Sigmoid colon (tissue), 7 donors: ENCODE results near the gene ATP5F1D. TPM values are rescaled to one million over a fixed set of nuclear protein-coding genes. Genes with fewer than 3 reads are reported as not detected.

Experiments used
- DNase-seq: peaks from one replicate; pipeline ENCODE4 v3.0.0-alpha.2; 2019
- H3K27ac ChIP-seq, 4 donors: fragments of 200-600 bp; sonication (generic); one replicate each; pipeline ENCODE4 v1.5.1; 2016 to 2019; ENCODE audit warnings: mild to moderate bottlenecking in 1 of 4
- H3K27me3 ChIP-seq, 3 donors: fragments of 200-600 bp; sonication (generic); one replicate each; pipeline ENCODE4 v1.5.1; 2019; ENCODE audit warnings: mild to moderate bottlenecking in 1 of 3
- H3K36me3 ChIP-seq, 4 donors: fragments of 200-600 bp; sonication (generic); one replicate each; pipeline ENCODE4 v1.5.1; 2016 to 2019
- H3K4me1 ChIP-seq, 4 donors: fragments of 200-600 bp; sonication (generic); one replicate each; pipeline ENCODE4 v1.5.1; 2017 to 2019
- H3K4me3 ChIP-seq, 4 donors: fragments of 200-600 bp; sonication (generic); one replicate each; pipeline ENCODE4 v1.5.1; 2017 to 2019; ENCODE audit warnings: mild to moderate bottlenecking in 2 of 4, moderate library complexity in 1 of 4
- H3K9me3 ChIP-seq, 4 donors: fragments of 200-600 bp in 3 of 4; sonication (generic) in 3 of 4; one replicate each; pipeline versions ENCODE4 v1.5.1 to v1.6.1; 2013 to 2019
- EP300 ChIP-seq, 4 donors: sonication (generic); formaldehyde crosslinking; IDR thresholded peaks; one replicate each; pipeline ENCODE4 v1.6.1; 2017; ENCODE audit warnings: antibody characterized with exemption in 4 of 4
- POLR2A ChIP-seq, 2 donors: fragments of 450-650 bp; IDR thresholded peaks; one replicate each; pipeline ENCODE4 v1.6.1; 2016; ENCODE audit warnings: antibody characterized with exemption in 2 of 2, mild to moderate bottlenecking in 2 of 2, moderate library complexity in 2 of 2
- POLR2AphosphoS5 ChIP-seq, 4 donors: sonication (generic); formaldehyde crosslinking; IDR thresholded peaks; one replicate each; pipeline ENCODE4 v1.6.1; 2017; ENCODE audit warnings: antibody characterized with exemption in 4 of 4
- WGBS, 2 donors: extraction: QIAGEN DNeasy Blood & Tissue Kit; methylation state at CpG; one replicate each; pipeline ENCODE4 v1.1.7; 2013; 5-methylcytosine and 5-hydroxymethylcytosine counted together
- intact Hi-C: fragments of 100-400 bp; cut with DNase I; formaldehyde crosslinking; loops from one replicate; pipeline ENCODE4 v1.15.1; 2023
- polyA plus RNA-seq, 3 donors: library from polyadenylated mRNA; stranded (reverse); fragments of 200-250 nt; gene quantifications; one replicate each; pipeline ENCODE4 v1.2.3, GENCODE V29; 2013
- total RNA-seq, 4 donors: library from RNA; depleted of rRNA; stranded (reverse); fragments of >200 nt; gene quantifications; one replicate each; pipeline ENCODE4 v1.1.0, GENCODE V29; 2016
- TF ChIP-seq, protein P1 (sequence below), 4 experiments: fragments of 450-650 bp in 3 of 4; fragments of 200-600 bp in 1 of 4; IDR thresholded peaks; one replicate each; pipeline ENCODE4 v1.5.1; 2016 to 2019; ENCODE audit warnings: antibody characterized with exemption in 4 of 4, mild to moderate bottlenecking in 3 of 4, moderate library complexity in 2 of 4
- donor health status: healthy with polysubstance abuse.
- donor health status: Bipolar disorder and iron deficiency.
- donor health status: healthy.

The ATP5F1D gene
- total and polyA plus RNA-seq, 7 donors = 74.7 to 390 (median 112) TPM

DNA sequence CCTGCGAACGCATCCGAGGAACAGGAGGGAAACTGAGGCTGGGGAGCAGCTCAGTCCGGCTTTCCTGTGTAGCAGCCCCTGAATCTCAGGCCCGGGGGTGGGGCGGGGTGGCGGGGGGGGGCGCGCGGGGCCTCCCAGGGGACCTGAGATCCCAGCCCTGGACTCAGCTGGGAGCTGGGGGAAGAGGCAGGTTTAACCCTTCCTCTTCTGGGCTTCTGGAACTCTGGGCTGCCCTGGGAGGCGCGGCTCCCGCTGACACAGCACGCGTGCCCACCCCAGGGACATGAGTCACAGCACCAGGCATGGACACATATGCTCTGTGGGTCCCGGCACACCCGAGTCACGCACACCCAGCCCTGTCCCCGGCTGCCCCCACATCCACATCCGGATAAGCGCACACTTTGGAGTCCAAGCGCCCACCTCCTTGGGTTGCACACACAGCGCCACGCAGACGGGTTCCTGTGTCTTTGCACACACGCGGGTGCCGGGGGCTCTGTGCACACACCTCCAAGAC, 24.1 kb downstream of the ATP5F1D start:
- Histone ChIP-seq H3K27me3 (no peaks in the 10 kb centered on the region), H3K4me3 (peak overlapping the region in 3 of 4 donors; percentile 48 to 63 (median 53)), H3K27ac (peak overlapping the region; percentile 88 to 96 (median 94)), H3K4me1 (peaks cover 0 to 69% (median 66%) of the 10 kb centered on the region in 4 donors), H3K9me3 (no peaks in the 10 kb centered on the region), H3K36me3 (no peaks in the 10 kb centered on the region)
- TF ChIP-seq POLR2AphosphoS5 (IDR thresholded peaks at IDR 0.05) (peak in 2 of 4 donors; percentile 23 to 31), POLR2A (IDR thresholded peaks at IDR 0.05) (no peak), EP300 (IDR thresholded peaks at IDR 0.05) (peak in 1 of 4 donors; percentile 7)
- TF ChIP-seq, protein P1, sequence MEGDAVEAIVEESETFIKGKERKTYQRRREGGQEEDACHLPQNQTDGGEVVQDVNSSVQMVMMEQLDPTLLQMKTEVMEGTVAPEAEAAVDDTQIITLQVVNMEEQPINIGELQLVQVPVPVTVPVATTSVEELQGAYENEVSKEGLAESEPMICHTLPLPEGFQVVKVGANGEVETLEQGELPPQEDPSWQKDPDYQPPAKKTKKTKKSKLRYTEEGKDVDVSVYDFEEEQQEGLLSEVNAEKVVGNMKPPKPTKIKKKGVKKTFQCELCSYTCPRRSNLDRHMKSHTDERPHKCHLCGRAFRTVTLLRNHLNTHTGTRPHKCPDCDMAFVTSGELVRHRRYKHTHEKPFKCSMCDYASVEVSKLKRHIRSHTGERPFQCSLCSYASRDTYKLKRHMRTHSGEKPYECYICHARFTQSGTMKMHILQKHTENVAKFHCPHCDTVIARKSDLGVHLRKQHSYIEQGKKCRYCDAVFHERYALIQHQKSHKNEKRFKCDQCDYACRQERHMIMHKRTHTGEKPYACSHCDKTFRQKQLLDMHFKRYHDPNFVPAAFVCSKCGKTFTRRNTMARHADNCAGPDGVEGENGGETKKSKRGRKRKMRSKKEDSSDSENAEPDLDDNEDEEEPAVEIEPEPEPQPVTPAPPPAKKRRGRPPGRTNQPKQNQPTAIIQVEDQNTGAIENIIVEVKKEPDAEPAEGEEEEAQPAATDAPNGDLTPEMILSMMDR (IDR thresholded peaks at IDR 0.05) = no peak
- DNase-seq = peak; percentile 92
- intact Hi-C loops = loop anchor here (1.0 to 10.0 kb wide), 2 partner anchors 16 to 691 kb away; partner anchors contain the start of gene BSG
- 13 to 25% methylated on average over 28 of the region's 28 CpGs for WGBS, 2 donors

- peak overlapping the region; percentile 88 to 96 (median 94) for H3K27ac ChIP-seq
- peak overlapping the region; percentile 28 to 63 (median 50) for H3K4me3 ChIP-seq
- H3K9me3 ChIP-seq = no peaks in the 10 kb centered on the region
- H3K36me3 ChIP-seq = peaks cover 3 to 6% (median 6%) of the 10 kb centered on the region in 4 donors
- H3K4me1 ChIP-seq = peaks cover 0 to 73% (median 69%) of the 10 kb centered on the region in 4 donors
- TF ChIP-seq POLR2AphosphoS5 (IDR thresholded peaks at IDR 0.05) (peak in 2 of 4 donors; percentile 30 to 74), POLR2A (IDR thresholded peaks at IDR 0.05) (no peak)
- 1 to 2% methylated on average over 84 of the region's 84 CpGs for WGBS, 2 donors
- H3K27me3 ChIP-seq = no peaks in the 10 kb centered on the region
- intact Hi-C loops = loop anchor here (1.0 to 10.0 kb wide), 2 partner anchors 17 to 692 kb away; partner anchors contain the start of gene BSG
- peak; percentile 94 for DNase-seq
These were observed 24.8 kb downstream of the ATP5F1D start for GRCh38 chr19:1266129-1266915.

DNA sequence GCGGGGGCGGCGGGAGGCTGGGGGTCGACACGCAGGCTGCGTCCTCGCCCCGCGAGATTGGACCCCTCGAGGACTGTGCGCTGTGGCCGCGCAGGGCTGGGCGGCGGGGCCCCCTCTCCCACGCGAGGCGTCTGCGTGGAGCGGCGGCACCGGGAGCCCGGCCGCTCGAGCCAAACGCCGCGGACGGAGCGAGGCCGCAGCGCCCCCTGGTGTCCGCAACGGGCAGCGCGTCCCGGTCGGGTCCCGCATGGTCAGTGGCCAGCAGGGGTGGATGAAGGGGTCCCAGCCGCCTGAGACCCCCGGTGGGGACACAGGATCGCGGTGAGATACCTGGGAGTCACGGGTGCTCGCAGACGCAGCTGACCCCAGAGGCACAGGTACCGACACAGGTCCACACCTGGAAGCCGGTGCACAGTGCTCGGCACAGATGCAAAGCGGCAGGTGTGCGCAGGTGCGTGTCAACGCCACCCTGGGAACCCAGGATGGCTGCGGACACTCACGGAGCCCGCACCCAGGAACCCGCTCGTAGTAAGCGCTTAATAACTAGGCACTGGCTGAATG, 25.4 kb downstream of the ATP5F1D start:
- TF ChIP-seq, protein P1 (IDR thresholded peaks at IDR 0.05) = peak; percentile 93 to 98 (median 95)
- TF ChIP-seq POLR2A (IDR thresholded peaks at IDR 0.05) (no peak), POLR2AphosphoS5 (IDR thresholded peaks at IDR 0.05) (peak in 2 of 4 donors; percentile 28 to 38)
- no peaks in the 10 kb centered on the region for H3K9me3 ChIP-seq
- peak; percentile 88 for DNase-seq
- peaks cover 0 to 73% (median 69%) of the 10 kb centered on the region in 4 donors for H3K4me1 ChIP-seq
- peaks cover 10 to 13% (median 12%) of the 10 kb centered on the region in 4 donors for H3K36me3 ChIP-seq
- intact Hi-C loops = loop anchor here (1.0 to 10.0 kb wide), 3 partner anchors 18 to 692 kb away; partner anchors contain the start of gene BSG
- no peaks in the 10 kb centered on the region for H3K27me3 ChIP-seq
- peak overlapping the region; percentile 28 to 63 (median 50) for H3K4me3 ChIP-seq
- peak overlapping the region; percentile 88 to 96 (median 94) for H3K27ac ChIP-seq
- WGBS, 2 donors = 0 to 1% methylated on average over 59 of the region's 59 CpGs

DNA sequence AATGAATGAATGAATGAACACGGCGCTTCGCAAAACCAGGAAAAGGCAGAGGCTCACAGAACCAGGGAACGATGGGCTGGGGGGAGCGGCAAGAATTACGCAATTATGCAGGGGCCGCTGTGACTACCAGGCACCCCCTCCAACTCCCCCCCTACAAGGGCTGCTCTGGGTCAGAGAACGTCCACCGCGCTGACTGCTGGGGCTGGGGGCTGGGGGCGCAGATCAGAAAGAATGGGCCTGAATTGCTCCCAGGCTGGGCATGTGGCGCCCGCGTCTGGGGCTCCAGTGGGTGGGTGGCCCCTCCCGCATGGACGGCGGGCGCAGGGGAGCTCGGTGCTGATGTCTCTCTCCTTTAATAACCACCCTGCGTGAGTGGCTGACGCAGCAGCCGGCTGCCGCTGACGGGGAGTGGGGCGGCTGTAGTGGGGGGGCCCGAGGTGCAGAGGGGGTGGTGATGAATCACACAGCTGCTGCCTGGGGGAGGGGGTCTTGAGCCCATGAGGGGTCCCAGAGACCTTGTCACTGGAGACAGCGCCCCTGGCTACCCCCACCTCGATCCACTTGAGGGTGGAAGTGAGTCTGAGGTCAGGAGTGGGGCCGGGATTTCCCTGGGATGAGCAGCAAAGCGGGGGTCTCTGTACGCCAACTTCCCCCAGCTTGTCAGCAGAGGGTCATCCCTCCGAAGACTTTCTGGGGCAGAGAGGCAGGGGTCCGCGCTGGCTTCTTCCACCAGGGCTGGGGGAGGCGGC, 26.1 kb downstream of the ATP5F1D start:
- TF ChIP-seq POLR2A (IDR thresholded peaks at IDR 0.05) (no peak), EP300 (IDR thresholded peaks at IDR 0.05) (peak in 1 of 4 donors; percentile 14), POLR2AphosphoS5 (IDR thresholded peaks at IDR 0.05) (peak in 1 of 4 donors; percentile 32)
- H3K9me3 ChIP-seq = no peaks in the 10 kb centered on the region
- H3K27ac ChIP-seq = peak overlapping the region; percentile 94 to 100 (median 97)
- intact Hi-C loops = loop anchor here (1.0 to 10.0 kb wide), 2 partner anchors 23 to 693 kb away; partner anchors contain the start of gene BSG
- peak; percentile 80 for DNase-seq
- peaks cover 15 to 19% (median 17%) of the 10 kb centered on the region in 4 donors for H3K36me3 ChIP-seq
- H3K4me3 ChIP-seq = peak overlapping the region in 1 of 4 donors; percentile 53
- WGBS, 2 donors = 24 to 28% methylated on average over 35 of the region's 35 CpGs
- no peaks in the 10 kb centered on the region for H3K27me3 ChIP-seq
- H3K4me1 ChIP-seq = peaks cover 0 to 73% (median 69%) of the 10 kb centered on the region in 4 donors
